ENCODE measurements around the gene NIT2.

GRCh38 chr3:100401674-100402041 lies 67.1 kb downstream of the NIT2 start:
- TF ChIP-seq POLR2AphosphoS5 (IDR thresholded peaks at IDR 0.05) = no peak
- no peak for TF ChIP-seq CTCF (IDR thresholded peaks at IDR 0.05)
